CD4-positive, alpha-beta T cell treated with Interleukin-17A for 1 hour (primary cell): ENCODE measurements around the gene CRTC1.
"Not testable (repeated sequence)": the region's sequence is repeated elsewhere in the genome, so short reads cannot be mapped to it uniquely, and the experiment has no call there.

Experiments used
- DNase-seq: peaks from one replicate; pipeline ENCODE4 v3.0.0-alpha.2; 2020

Gene CRTC1

GRCh38 chr19:18790566-18791314, 107.3 kb downstream of the CRTC1 start, which contains the start of gene COMP:
Gene COMP, minus strand, starts transcription at chr19:18791305. Its CDS starts 36 bp downstream, at chr19:18791269.
- DNase-seq: peak; percentile 10

- DNase-seq: no peak
Observed at GRCh38 chr19:18791315-18791678, 107.8 kb downstream of the CRTC1 start.

GRCh38 chr19:18792661-18793060, 109.2 kb downstream of the CRTC1 start:
- DNase-seq: no peak

- no peak for DNase-seq
Observed at GRCh38 chr19:18793144-18794028, 109.9 kb downstream of the CRTC1 start.

- no peak for DNase-seq
Observed at GRCh38 chr19:18794029-18794313, 110.5 kb downstream of the CRTC1 start.

- no peak for DNase-seq
Observed at GRCh38 chr19:18794692-18795091, 111.2 kb downstream of the CRTC1 start.

- DNase-seq: no peak
Observed at GRCh38 chr19:18795540-18795939, 112.1 kb downstream of the CRTC1 start.

- no peak for DNase-seq
Observed at GRCh38 chr19:18796239-18796638, 112.8 kb downstream of the CRTC1 start.

GRCh38 chr19:18798384-18799352, 115.2 kb downstream of the CRTC1 start:
- DNase-seq: no peak

- no peak for DNase-seq
Observed at GRCh38 chr19:18799389-18799970, 116.0 kb downstream of the CRTC1 start.

GRCh38 chr19:18800079-18800478, 116.6 kb downstream of the CRTC1 start:
- no peak for DNase-seq

- no peak for DNase-seq
Observed at GRCh38 chr19:18800636-18801035, 117.2 kb downstream of the CRTC1 start.

- no peak for DNase-seq
Observed at GRCh38 chr19:18802354-18802753, 118.9 kb downstream of the CRTC1 start.

- no peak for DNase-seq
Observed at GRCh38 chr19:18803550-18804138, 120.2 kb downstream of the CRTC1 start.

- DNase-seq: no peak
Observed at GRCh38 chr19:18804139-18804601, 120.7 kb downstream of the CRTC1 start.

GRCh38 chr19:18804643-18805042, 121.2 kb downstream of the CRTC1 start:
- DNase-seq: no peak

- no peak for DNase-seq
Observed at GRCh38 chr19:18807861-18808331, 124.4 kb downstream of the CRTC1 start.

GRCh38 chr19:18809149-18809868, 125.8 kb downstream of the CRTC1 start:
- DNase-seq: no peak

- DNase-seq: not testable (repeated sequence)
Observed at GRCh38 chr19:18811638-18812037, 128.2 kb downstream of the CRTC1 start.

GRCh38 chr19:18814063-18814462, 130.6 kb downstream of the CRTC1 start:
- no peak for DNase-seq

- DNase-seq: no peak
Observed at GRCh38 chr19:18815673-18816072, 132.2 kb downstream of the CRTC1 start.
